ENCODE measurements around the gene MCCD1. TPM values are rescaled to one million over a fixed set of nuclear protein-coding genes. Genes with fewer than 3 reads are reported as not detected.
A peak's percentile ranks its signal among the peaks of the same experiment; 100 is the strongest.
"Not testable (repeated sequence)": the region's sequence is repeated elsewhere in the genome, so short reads cannot be mapped to it uniquely, and the experiment has no call there.

Gene MCCD1
- not detected for polyA plus RNA-seq (2013, experiment 1 of 2; ENCODE audit: insufficient read length)
- polyA plus RNA-seq (2013, experiment 2 of 2; ENCODE audit: insufficient read length) = not detected

- no peak for DNase-seq
Observed at GRCh38 chr6:31528821-31529328, at the start of gene MCCD1. MCCD1 (plus strand) TSS chr6:31528962; CDS start chr6:31529015, 53 bp downstream.

GRCh38 chr6:31479151-31479932 is 49.4 kb upstream of the MCCD1 start:
- no peak for DNase-seq

- no peak for DNase-seq
Observed at GRCh38 chr6:31479933-31480535, 48.7 kb upstream of the MCCD1 start.

- no peak for DNase-seq
Observed at GRCh38 chr6:31480574-31480973, 48.2 kb upstream of the MCCD1 start.

GRCh38 chr6:31483392-31483791 is 45.4 kb upstream of the MCCD1 start:
- DNase-seq = no peak

- peak; percentile 46 for DNase-seq
Observed at GRCh38 chr6:31485055-31485454, 43.7 kb upstream of the MCCD1 start.

GRCh38 chr6:31486065-31486837 is 42.5 kb upstream of the MCCD1 start:
- not testable (repeated sequence) for DNase-seq

GRCh38 chr6:31487674-31488073 is 41.1 kb upstream of the MCCD1 start:
- not testable (repeated sequence) for DNase-seq

- DNase-seq = no peak
Observed at GRCh38 chr6:31489086-31489485, 39.7 kb upstream of the MCCD1 start.

- no peak for DNase-seq
Observed at GRCh38 chr6:31490115-31490873, 38.5 kb upstream of the MCCD1 start.

- DNase-seq = not testable (repeated sequence)
Observed at GRCh38 chr6:31493550-31493874, 35.2 kb upstream of the MCCD1 start.

GRCh38 chr6:31493875-31494694 is 34.7 kb upstream of the MCCD1 start:
- DNase-seq = peak; percentile 63

GRCh38 chr6:31495580-31495979 is 33.2 kb upstream of the MCCD1 start:
- DNase-seq = peak; percentile 58

- not testable (repeated sequence) for DNase-seq
Observed at GRCh38 chr6:31496826-31497225, 31.9 kb upstream of the MCCD1 start.

GRCh38 chr6:31497531-31498476 is 31.0 kb upstream of the MCCD1 start, which contains the start of gene MICB:
MICB (plus strand) TSS chr6:31498145; CDS start chr6:31498194, 49 bp downstream.
- peak; percentile 55 for DNase-seq

GRCh38 chr6:31498748-31499147 is 30.0 kb upstream of the MCCD1 start:
- no peak for DNase-seq

- not testable (repeated sequence) for DNase-seq
Observed at GRCh38 chr6:31499648-31500047, 29.1 kb upstream of the MCCD1 start.

- no peak for DNase-seq
Observed at GRCh38 chr6:31502586-31502985, 26.2 kb upstream of the MCCD1 start.

GRCh38 chr6:31509036-31509435 is 19.7 kb upstream of the MCCD1 start:
- DNase-seq = not testable (repeated sequence)

GRCh38 chr6:31510007-31510406 is 18.8 kb upstream of the MCCD1 start:
- no peak for DNase-seq
